IPS-18c (cell line): ENCODE data around the gene MRPL1.

ENCODE experiments used
- H3K4me3 ChIP-seq: 2 replicates; pipeline ENCODE4 v1.7.0; 2013; ENCODE audit warnings: low read depth, mild to moderate bottlenecking, low read length, moderate library complexity; ENCODE audit not compliant: insufficient read depth
- H3K9me3 ChIP-seq: one replicate; pipeline ENCODE4 v1.6.1; 2013; ENCODE audit warnings: mild to moderate bottlenecking, low read length, moderate library complexity; ENCODE audit not compliant: control insufficient read depth, insufficient read depth

MRPL1 gene

DNA sequence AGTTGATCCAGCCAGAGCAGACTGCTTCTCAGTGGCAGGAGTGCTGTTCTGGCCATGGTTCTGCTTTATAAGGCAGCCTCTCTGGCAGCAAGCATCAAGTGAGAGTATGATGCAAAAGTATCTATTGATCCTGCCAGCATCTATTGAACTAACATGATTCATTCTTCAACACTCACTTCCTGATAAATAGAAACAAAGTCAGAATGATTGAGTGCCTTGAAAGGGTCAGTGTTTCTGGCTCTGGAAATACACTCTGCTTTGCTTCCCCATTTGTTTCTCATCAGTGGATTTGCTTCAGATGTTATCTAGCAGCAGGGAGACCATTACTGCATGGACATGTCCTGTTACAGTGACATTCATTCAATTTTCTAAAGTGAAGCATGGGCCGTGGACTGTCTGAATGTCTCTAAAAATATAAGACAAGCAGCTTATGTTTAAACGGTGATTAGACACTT, 128.3 kb downstream of the MRPL1 start:
- Histone ChIP-seq H3K4me3 (no peak overlapping the region), H3K9me3 (no peaks in the 10 kb centered on the region)

DNA sequence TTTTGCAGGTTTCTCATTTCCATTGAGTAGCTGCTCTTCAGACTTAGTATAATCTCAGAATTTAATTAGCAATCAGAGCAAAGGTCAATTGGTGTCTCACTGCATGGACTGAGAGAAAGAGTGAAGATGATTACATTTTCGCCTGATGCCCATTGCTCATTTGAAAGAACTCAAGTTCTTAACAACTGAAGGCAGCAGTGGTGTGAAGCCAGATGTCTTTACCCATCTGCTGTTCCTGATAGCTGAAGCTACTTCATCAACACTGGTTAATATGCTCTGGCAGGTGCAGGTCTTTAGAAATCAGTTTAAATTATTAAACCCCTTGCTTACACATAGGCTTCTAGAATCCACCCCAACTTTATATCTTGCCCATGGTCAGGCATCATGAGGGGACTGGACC, 130.0 kb downstream of the MRPL1 start:
- Histone ChIP-seq H3K4me3 (no peak overlapping the region), H3K9me3 (no peaks in the 10 kb centered on the region)

DNA sequence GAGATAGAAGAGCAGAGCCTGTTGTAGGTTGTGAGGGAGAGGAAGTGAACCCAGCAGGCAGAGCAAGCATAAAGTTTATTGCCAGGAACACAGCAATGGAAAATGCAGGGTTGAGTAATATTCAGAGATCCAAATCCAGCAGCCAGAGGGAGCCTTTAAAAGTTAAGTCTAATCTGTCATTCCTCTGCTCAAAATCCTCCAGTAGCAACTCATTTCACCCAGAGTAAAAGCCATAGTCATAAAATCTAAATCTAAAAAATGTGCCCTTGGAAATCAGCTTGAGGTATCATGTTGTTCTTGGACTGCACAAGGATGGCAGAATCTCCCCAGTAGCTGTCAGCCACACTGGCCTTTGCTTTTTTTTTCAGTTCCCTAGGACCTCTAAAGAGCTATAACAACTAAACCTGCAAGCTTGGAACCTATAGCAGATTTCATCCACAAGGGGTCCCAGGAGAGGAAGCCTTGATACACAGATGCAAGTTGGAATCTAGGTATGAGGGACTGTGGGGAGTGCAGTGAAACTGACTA, 131.6 kb downstream of the MRPL1 start:
- H3K4me3 ChIP-seq = no peak overlapping the region
- peaks cover 2% of the 10 kb centered on the region for H3K9me3 ChIP-seq

DNA sequence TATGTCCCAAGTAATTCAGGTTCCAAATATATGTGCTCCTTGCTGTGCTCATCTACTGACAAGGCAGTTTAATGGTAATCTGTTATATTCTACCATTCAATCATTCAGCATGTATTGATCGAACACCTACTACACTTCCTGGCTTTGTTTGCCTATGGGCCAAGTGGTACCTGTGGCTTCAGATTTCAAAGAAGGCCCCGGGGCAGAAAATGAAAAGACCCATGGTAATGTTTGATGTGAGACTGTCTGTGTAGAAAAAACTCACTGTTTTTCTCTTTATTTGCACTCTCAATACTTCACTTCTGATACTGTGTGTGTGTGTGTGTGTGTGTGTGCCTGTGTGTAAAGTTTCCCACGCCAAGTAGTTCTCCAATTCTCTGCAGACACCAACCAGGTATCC, 133.4 kb downstream of the MRPL1 start:
- peaks cover 2% of the 10 kb centered on the region for H3K9me3 ChIP-seq
- no peak overlapping the region for H3K4me3 ChIP-seq

DNA sequence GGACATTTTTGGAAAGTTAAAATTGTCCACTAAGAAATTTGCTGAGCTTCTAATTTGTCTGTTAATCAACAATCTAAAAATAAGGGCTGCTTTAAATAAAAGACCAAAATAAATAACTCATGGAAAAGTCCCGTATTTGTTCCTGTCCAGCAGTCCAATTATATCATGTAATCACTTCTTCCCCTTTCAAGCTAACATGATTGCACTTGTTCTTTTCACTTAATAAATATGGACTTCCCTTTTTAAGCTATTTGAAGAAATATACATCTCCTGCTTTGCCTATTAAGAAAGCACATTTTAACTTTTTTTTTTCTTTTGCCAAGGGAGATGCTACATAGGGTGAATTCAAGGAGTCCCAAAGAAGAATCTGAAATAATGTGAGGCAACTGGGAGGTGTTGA, 138.9 kb downstream of the MRPL1 start:
- H3K9me3 ChIP-seq = peaks cover 2% of the 10 kb centered on the region
- H3K4me3 ChIP-seq = no peak overlapping the region

DNA sequence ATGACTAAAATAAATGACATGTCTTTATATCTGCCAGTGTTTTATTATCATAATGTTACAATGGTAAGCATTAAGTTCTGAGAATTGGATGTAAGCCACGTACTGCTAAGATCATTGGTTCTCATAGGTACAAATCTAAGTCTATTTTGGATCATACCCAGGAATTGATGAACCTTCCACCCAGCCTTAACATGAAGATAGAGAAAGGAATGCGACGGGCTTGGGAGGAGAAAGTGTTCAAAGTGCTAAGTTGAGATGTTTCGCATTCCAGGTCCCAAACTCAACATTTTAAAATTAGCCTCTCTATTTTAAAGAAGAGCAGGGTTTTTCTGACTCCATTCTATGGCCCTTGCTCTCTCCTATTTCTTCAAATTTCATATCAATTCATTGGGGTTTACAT, 139.6 kb downstream of the MRPL1 start:
- Histone ChIP-seq H3K4me3 (no peak overlapping the region), H3K9me3 (peaks cover 2% of the 10 kb centered on the region)
